Lung (tissue), 12 donors: ENCODE data around the gene PALB2. TPM values are rescaled to one million over a fixed set of nuclear protein-coding genes. Genes with fewer than 3 reads are reported as not detected.

Experiments used
- ATAC-seq: fragments of 200-7000 bp; cut with Tn5 transposase; one replicate; pipeline ENCODE4 v1.9.1; 2020; ENCODE audit warnings: moderate number of reproducible peaks; ENCODE audit not compliant: insufficient read depth, low FRiP score
- DNase-seq, 3 donors: peaks; one replicate each; pipeline ENCODE4 v3.0.0-alpha.2; 2013 to 2017
- H3K27ac ChIP-seq, 2 donors: one replicate each; pipeline ENCODE4 v1.5.1; 2013; ENCODE audit warnings: mild to moderate bottlenecking in 2 of 2, moderate library complexity in 2 of 2, control low read depth in 1 of 2, inconsistent platforms in 1 of 2, low read depth in 1 of 2, low read length in 1 of 2
- H3K27me3 ChIP-seq, 3 donors: one replicate each; pipeline ENCODE4 v1.5.1; 2013; ENCODE audit warnings: low read length in 2 of 3; ENCODE audit not compliant: control insufficient read depth in 3 of 3, insufficient read depth in 3 of 3
- H3K36me3 ChIP-seq, 4 donors: one replicate each; pipeline ENCODE4 v1.5.1; 2013; ENCODE audit warnings: low read length in 4 of 4, mild to moderate bottlenecking in 1 of 4, moderate library complexity in 1 of 4; ENCODE audit not compliant: control insufficient read depth in 4 of 4, insufficient read depth in 4 of 4
- H3K4me1 ChIP-seq, 5 donors: one replicate each; pipeline ENCODE4 v1.5.1; 2013; ENCODE audit warnings: low read length in 5 of 5, mild to moderate bottlenecking in 2 of 5, moderate library complexity in 1 of 5; ENCODE audit not compliant: control insufficient read depth in 5 of 5, insufficient read depth in 5 of 5
- H3K4me3 ChIP-seq: one replicate; pipeline ENCODE4 v1.5.1; 2013; ENCODE audit warnings: mild to moderate bottlenecking, control low read depth, moderate library complexity
- H3K9ac ChIP-seq, 2 donors: one replicate each; pipeline ENCODE4 v1.5.1; 2013; ENCODE audit warnings: low read length in 2 of 2, control low read depth in 1 of 2; ENCODE audit not compliant: insufficient read depth in 1 of 2
- H3K9me3 ChIP-seq, 4 donors: one replicate each; pipeline ENCODE4 v1.5.1; 2013; ENCODE audit warnings: low read length in 3 of 4, mild to moderate bottlenecking in 1 of 4, moderate library complexity in 1 of 4; ENCODE audit not compliant: control insufficient read depth in 4 of 4, insufficient read depth in 3 of 4
- CTCF ChIP-seq: IDR thresholded peaks from 2 replicates; pipeline ENCODE4 v1.5.1; 2012; ENCODE audit warnings: mild to moderate bottlenecking; ENCODE audit errors: control extremely low read depth, extremely low read depth
- WGBS, 2 donors: extraction: QIAGEN DNeasy Blood & Tissue Kit; methylation state at CpG; one replicate each; pipeline ENCODE4 v1.1.7; 2013; 5-methylcytosine and 5-hydroxymethylcytosine counted together
- polyA plus RNA-seq, 2 donors: library from polyadenylated mRNA; stranded (reverse); fragments of 200-250 nt; gene quantifications; one replicate each; pipeline ENCODE4 v1.2.1, GENCODE V29; 2013
- total RNA-seq, 2 donors: library from RNA; depleted of rRNA in 1 of 2; stranded (reverse); fragments of >200 nt in 1 of 2; gene quantifications; one replicate each; pipeline ENCODE4 v1.2.1, GENCODE V29; 2014 to 2021
- donor health status: control.
- donor health status: control.
- donor health status: Bipolar disorder and iron deficiency.
- donor health status: healthy.
- donor health status: DM: yes; HTN: yes; CAD: no.

Gene PALB2
- total and polyA plus RNA-seq, 4 donors = 6.3 to 12.9 (median 10.1) TPM

- Histone ChIP-seq H3K4me3 (no peak overlapping the region), H3K9me3 (no peaks in the 10 kb centered on the region), H3K36me3 (peaks cover 51 to 76% (median 55%) of the 10 kb centered on the region in 4 donors), H3K4me1 (peaks cover 0 to 13% (median 0%) of the 10 kb centered on the region in 5 donors), H3K27me3 (no peaks in the 10 kb centered on the region), H3K9ac (no peak overlapping the region), H3K27ac (no peak overlapping the region)
- 96 to 97% methylated on average over 6 of the region's 6 CpGs for WGBS, 2 donors
- ATAC-seq = no peak
- no peak for DNase-seq
- no peak for TF ChIP-seq CTCF
Measured at GRCh38 chr16:23667355-23667659, 26.2 kb upstream of the PALB2 start.

DNA sequence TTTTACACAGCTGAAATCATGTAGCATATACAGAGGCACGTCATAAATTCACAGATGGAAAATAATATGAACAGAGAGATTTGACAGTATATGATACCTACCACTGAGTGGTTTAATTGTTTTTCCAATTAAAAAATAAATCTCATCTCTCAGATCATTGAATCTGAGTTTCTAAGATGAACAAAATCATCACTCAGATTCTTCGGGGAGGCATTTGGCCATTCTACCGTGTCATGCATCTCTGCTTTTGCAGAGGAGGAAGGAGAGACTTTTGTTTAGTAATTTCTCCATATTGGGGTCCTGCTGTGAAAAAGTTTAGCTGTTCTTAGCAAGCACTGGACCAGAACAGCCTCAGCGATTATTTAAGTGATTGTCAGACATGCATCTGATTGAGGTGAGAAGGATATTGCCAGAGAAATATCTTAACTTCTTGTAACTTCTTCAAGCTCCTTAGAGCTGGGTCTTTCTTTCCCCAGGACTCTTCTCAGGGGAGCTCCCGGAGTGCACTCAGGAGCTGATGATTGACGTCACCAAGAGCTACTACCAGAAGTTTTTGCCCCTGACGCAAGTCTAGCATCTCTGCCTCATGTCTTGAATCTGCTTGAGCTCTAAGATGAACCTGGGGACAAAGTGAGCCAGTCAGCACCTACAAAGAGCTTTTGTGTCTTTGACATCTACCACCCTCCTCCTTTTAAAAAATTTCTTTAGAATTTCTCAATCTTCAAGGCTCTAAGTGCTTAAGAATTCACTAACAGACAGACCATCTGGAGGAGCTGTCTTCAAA lies 25.7 kb upstream of the PALB2 start:
- Histone ChIP-seq H3K27me3 (no peaks in the 10 kb centered on the region), H3K36me3 (peaks cover 52 to 75% (median 57%) of the 10 kb centered on the region in 4 donors), H3K27ac (no peak overlapping the region), H3K9me3 (no peaks in the 10 kb centered on the region), H3K4me1 (peaks cover 0 to 13% (median 0%) of the 10 kb centered on the region in 5 donors), H3K4me3 (no peak overlapping the region), H3K9ac (no peak overlapping the region)
- WGBS, 2 donors = 93 to 94% methylated on average over 7 of the region's 7 CpGs
- DNase-seq (no peak), ATAC-seq (no peak)
- TF ChIP-seq CTCF = no peak

DNA sequence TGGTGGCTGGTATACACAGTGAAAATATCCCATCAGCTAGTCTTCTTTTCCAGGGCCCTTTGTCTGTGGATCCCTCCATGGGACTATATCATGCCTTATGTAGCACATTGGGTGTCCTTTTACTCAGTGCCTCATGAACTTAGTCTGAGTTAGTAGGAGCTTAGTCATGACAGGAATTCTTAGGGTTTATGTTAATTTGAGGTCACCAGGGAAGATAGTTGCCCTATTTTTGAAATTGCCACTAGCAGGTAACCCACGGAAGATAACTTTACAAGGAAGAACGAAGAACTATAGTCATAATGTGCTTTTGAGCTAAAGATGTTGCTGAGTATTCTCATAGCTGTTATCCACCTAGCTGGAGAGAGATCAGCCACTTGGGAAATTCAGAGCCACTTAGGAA lies 22.8 kb upstream of the PALB2 start:
- no peak overlapping the region for H3K27ac ChIP-seq
- whole genome bisulfite sequencing, 2 donors = 92 to 97% methylated on average over 2 of the region's 2 CpGs
- no peak overlapping the region for H3K9ac ChIP-seq
- ATAC-seq = no peak
- H3K4me3 ChIP-seq = no peak overlapping the region
- no peak for TF ChIP-seq CTCF
- peaks cover 45 to 71% (median 58%) of the 10 kb centered on the region in 4 donors for H3K36me3 ChIP-seq
- no peak for DNase-seq
- no peaks in the 10 kb centered on the region for H3K9me3 ChIP-seq
- H3K4me1 ChIP-seq = peaks cover 0 to 13% (median 0%) of the 10 kb centered on the region in 5 donors
- H3K27me3 ChIP-seq = no peaks in the 10 kb centered on the region
